ENCODE data around the gene LAMA2. TPM values are rescaled to one million over a fixed set of nuclear protein-coding genes. Genes with fewer than 3 reads are reported as not detected.

LAMA2 gene
- total RNA-seq, 1 experiment from 2014 or later: 4.2 TPM

- H4K5ac ChIP-seq (ENCODE audit: insufficient read length, low read depth, low read length): no peak overlapping the region
- H4K20me1 ChIP-seq (ENCODE audit: control insufficient read depth, insufficient read depth, insufficient read length): no peaks in the 10 kb centered on the region
- no peak overlapping the region for H2AFZ ChIP-seq (ENCODE audit: low read length)
- no peak overlapping the region for H2BK20ac ChIP-seq (ENCODE audit: low read depth, low read length, poor library complexity, severe bottlenecking)
- no peak for TF ChIP-seq CTCF (conservative IDR thresholded peaks at IDR 0.05)
- H4K91ac ChIP-seq (ENCODE audit: insufficient read length, low read depth, low read length): no peak overlapping the region
- Mint-ChIP-seq H3K27ac (peak overlapping the region in 1 of 3 experiments; percentile 48; a peak in 2 of 7 replicates), H3K4me3 (no peak overlapping the region), H3K4me1 (no peaks in the 10 kb centered on the region), H3K27me3 (ENCODE audit: low read depth) (no peaks in the 10 kb centered on the region), H3K36me3 (ENCODE audit: insufficient read depth in 1 of 3, low read depth in 3 of 3) (no peaks in the 10 kb centered on the region), H3K9me3 (no peaks in the 10 kb centered on the region)
- no peaks in the 10 kb centered on the region for H3K4me1 ChIP-seq (ENCODE audit: insufficient read depth, low read length)
- H3K14ac ChIP-seq (ENCODE audit: insufficient read depth, low read length): no peak overlapping the region
- no peak overlapping the region for H3K9ac ChIP-seq (ENCODE audit: extremely low read depth, insufficient read length, low read length)
- H3K4me2 ChIP-seq (ENCODE audit: insufficient read depth, insufficient read length, low read length): no peak overlapping the region
- no peak overlapping the region for H2AK5ac ChIP-seq (ENCODE audit: insufficient read length, low read length)
- H3K27me3 ChIP-seq (ENCODE audit: insufficient read depth, low read length): no peaks in the 10 kb centered on the region
- no peak overlapping the region for H2BK5ac ChIP-seq (ENCODE audit: insufficient read length, low read length)
- no peak overlapping the region for H3K56ac ChIP-seq (ENCODE audit: insufficient read length, low read depth, low read length)
- H3K23me2 ChIP-seq (ENCODE audit: insufficient read length, low read depth, low read length, poor library complexity, severe bottlenecking): no peaks in the 10 kb centered on the region
- no peak overlapping the region for H2BK120ac ChIP-seq (ENCODE audit: low read depth, low read length, poor library complexity, severe bottlenecking)
- no peak overlapping the region for H2BK12ac ChIP-seq (ENCODE audit: insufficient read length, low read depth, low read length)
- H3K9me3 ChIP-seq (ENCODE audit: control insufficient read depth, low read depth, low read length): no peaks in the 10 kb centered on the region
- H2BK15ac ChIP-seq (ENCODE audit: low read depth, low read length): no peak overlapping the region
- no peaks in the 10 kb centered on the region for H3K79me2 ChIP-seq (ENCODE audit: insufficient read depth, low read length)
- H3K4ac ChIP-seq (ENCODE audit: low read depth, low read length): no peak overlapping the region
- no peak overlapping the region for H3T11ph ChIP-seq (ENCODE audit: low read length)
- H3K18ac ChIP-seq (ENCODE audit: insufficient read length, low read depth, low read length): no peak overlapping the region
- no CpG with 5 or more reads among the region's 1 CpG for WGBS (ENCODE audit: extremely low coverage, insufficient read length, low lambda C conversion rate)
- H3K79me1 ChIP-seq (ENCODE audit: insufficient read depth, low read depth, low read length, poor library complexity, severe bottlenecking): no peaks in the 10 kb centered on the region
- no peak overlapping the region for H3K23ac ChIP-seq (ENCODE audit: insufficient read length, low read depth, low read length)
- no peak overlapping the region for H4K8ac ChIP-seq (replicated peaks; ENCODE audit: insufficient read length, low read depth, low read length)
- no peak overlapping the region for H3K27ac ChIP-seq (ENCODE audit: insufficient read length, low read depth, low read length)
- no peak for DNase-seq
Measured at GRCh38 chr6:129113637-129114036, 230.7 kb downstream of the LAMA2 start.
